GM12878 (cell line): ENCODE results near the gene ARMC10.

Source experiments
- CHD1 ChIP-seq: IDR thresholded peaks from 2 replicates; pipeline ENCODE4 v1.6.1; 2012; ENCODE audit warnings: low read depth, low read length, improper control_type of control experiment
- CREB1 ChIP-seq: IDR thresholded peaks from 2 replicates; pipeline ENCODE4 v1.6.1; 2012; ENCODE audit warnings: low read depth, mild to moderate bottlenecking, inconsistent platforms
- EZH2 ChIP-seq: IDR thresholded peaks from 2 replicates; pipeline ENCODE4 v1.6.1; 2012; ENCODE audit warnings: low read depth, mild to moderate bottlenecking, control low read depth, inconsistent platforms, low read length, borderline replicate concordance; ENCODE audit not compliant: control insufficient read depth
- HDAC6 ChIP-seq: fragments of 200-600 bp; sonication (generic); IDR thresholded peaks from one replicate; pipeline ENCODE4 v1.8.0; 2017; ENCODE audit warnings: antibody characterized with exemption; ENCODE audit not compliant: unreplicated experiment
- IRF3 ChIP-seq: fragments of 450-650 bp; IDR thresholded peaks from 2 replicates; pipeline ENCODE4 v1.6.1; 2014; ENCODE audit warnings: mild to moderate bottlenecking
- MYC ChIP-seq: IDR thresholded peaks from 2 replicates; pipeline ENCODE4 v1.6.1; 2011; ENCODE audit warnings: mild to moderate bottlenecking, low read length, moderate library complexity, inconsistent platforms; ENCODE audit not compliant: insufficient read depth, insufficient replicate concordance, insufficient read length, severe bottlenecking
- POLR2AphosphoS5 ChIP-seq: IDR thresholded peaks from 2 replicates; pipeline ENCODE4 v1.6.1; 2011; ENCODE audit warnings: mild to moderate bottlenecking, low read length, inconsistent platforms
- ZBTB40 ChIP-seq: fragments of 450-650 bp; IDR thresholded peaks from 2 replicates; pipeline ENCODE4 v1.6.1; 2016; ENCODE audit warnings: mild to moderate bottlenecking, moderate library complexity, borderline replicate concordance
- ZNF274 ChIP-seq: IDR thresholded peaks from one replicate; pipeline ENCODE4 v1.8.0; 2011; ENCODE audit not compliant: insufficient read length, insufficient read depth
- TF ChIP-seq, protein P1 (sequence below): IDR thresholded peaks from 2 replicates; pipeline ENCODE4 v1.6.1; 2012; ENCODE audit warnings: low read depth, low read length, improper control_type of control experiment

DNA sequence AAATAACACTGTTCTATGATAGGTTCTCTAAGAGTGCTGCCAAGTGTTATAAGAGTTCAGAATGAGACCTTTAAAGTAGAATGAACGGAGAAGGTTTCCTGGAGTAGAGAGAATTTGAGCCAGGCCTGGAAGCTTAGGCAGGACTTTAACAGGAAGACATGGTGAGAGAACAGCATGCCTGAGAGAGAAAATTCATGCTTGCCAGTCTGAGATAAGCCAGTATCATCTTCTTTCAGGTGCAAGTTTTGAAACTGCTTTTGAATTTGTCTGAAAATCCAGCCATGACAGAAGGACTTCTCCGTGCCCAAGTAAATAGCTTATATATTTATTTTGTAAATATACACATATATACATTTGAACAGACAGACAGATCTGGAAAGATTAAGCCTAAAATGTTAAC, 22.1 kb downstream of the ARMC10 start:
- no peak for TF ChIP-seq ZNF274
- no peak for TF ChIP-seq CHD1
- TF ChIP-seq HDAC6: no peak
- no peak for TF ChIP-seq MYC
- TF ChIP-seq, protein P1, sequence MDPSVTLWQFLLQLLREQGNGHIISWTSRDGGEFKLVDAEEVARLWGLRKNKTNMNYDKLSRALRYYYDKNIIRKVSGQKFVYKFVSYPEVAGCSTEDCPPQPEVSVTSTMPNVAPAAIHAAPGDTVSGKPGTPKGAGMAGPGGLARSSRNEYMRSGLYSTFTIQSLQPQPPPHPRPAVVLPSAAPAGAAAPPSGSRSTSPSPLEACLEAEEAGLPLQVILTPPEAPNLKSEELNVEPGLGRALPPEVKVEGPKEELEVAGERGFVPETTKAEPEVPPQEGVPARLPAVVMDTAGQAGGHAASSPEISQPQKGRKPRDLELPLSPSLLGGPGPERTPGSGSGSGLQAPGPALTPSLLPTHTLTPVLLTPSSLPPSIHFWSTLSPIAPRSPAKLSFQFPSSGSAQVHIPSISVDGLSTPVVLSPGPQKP: no peak
- TF ChIP-seq CREB1: no peak
- TF ChIP-seq POLR2AphosphoS5: no peak
- no peak for TF ChIP-seq ZBTB40
- TF ChIP-seq IRF3: no peak
- TF ChIP-seq EZH2: no peak
